Muscle of back (tissue), 11 donors: ENCODE measurements around the gene KATNB1. TPM values are rescaled to one million over a fixed set of nuclear protein-coding genes. Genes with fewer than 3 reads are reported as not detected.
"Not testable (repeated sequence)": the region's sequence is repeated elsewhere in the genome, so short reads cannot be mapped to it uniquely, and the experiment has no call there.

Experiments
- DNase-seq, 3 donors: peaks; one replicate each; pipeline versions ENCODE4 v3.0.0 to v3.0.0-alpha.2; 2013
- polyA plus RNA-seq, 10 donors: library from polyadenylated mRNA; unstranded; fragments of 120-200 nt; gene quantifications; one replicate each; pipeline ENCODE4 v1.2.1, GENCODE V29; 2013; ENCODE audit not compliant: insufficient read length in 10 of 10

Gene KATNB1
- polyA plus RNA-seq, 10 donors, result 22.5 to 46.2 (median 36.3) TPM

- DNase-seq, result no peak
These were observed 10.4 kb upstream of the KATNB1 start for GRCh38 chr16:57725151-57725550.

GRCh38 chr16:57725554-57725953 lies 10.0 kb upstream of the KATNB1 start:
- DNase-seq, result no peak

GRCh38 chr16:57725976-57726375 lies 9.6 kb upstream of the KATNB1 start:
- no peak for DNase-seq

- no peak for DNase-seq
These were observed 9.1 kb upstream of the KATNB1 start for GRCh38 chr16:57726433-57726947.

GRCh38 chr16:57727610-57728009 lies 8.0 kb upstream of the KATNB1 start:
- no peak for DNase-seq

GRCh38 chr16:57728336-57729181 lies 7.0 kb upstream of the KATNB1 start:
- DNase-seq, result no peak

- no peak for DNase-seq
These were observed 6.4 kb upstream of the KATNB1 start for GRCh38 chr16:57729182-57729484.

- DNase-seq, result not testable (repeated sequence)
These were observed 5.7 kb upstream of the KATNB1 start for GRCh38 chr16:57729852-57730251.

- no peak for DNase-seq
These were observed 4.5 kb upstream of the KATNB1 start for GRCh38 chr16:57730771-57731730.

GRCh38 chr16:57732037-57732436 lies 3.5 kb upstream of the KATNB1 start:
- no peak for DNase-seq

- no peak for DNase-seq
These were observed 2.9 kb upstream of the KATNB1 start for GRCh38 chr16:57732714-57733113.

GRCh38 chr16:57734308-57734924 lies 1.2 kb upstream of the KATNB1 start:
- DNase-seq, result no peak

GRCh38 chr16:57734925-57735754 lies 430 bp upstream of the KATNB1 start:
- DNase-seq, result peak; percentile 100

- DNase-seq, result peak; percentile 56 to 88 (median 66)
These were observed 1.1 kb downstream of the KATNB1 start for GRCh38 chr16:57736419-57737351.

GRCh38 chr16:57738844-57739243 lies 3.3 kb downstream of the KATNB1 start:
- no peak for DNase-seq

GRCh38 chr16:57739756-57740422 lies 4.3 kb downstream of the KATNB1 start:
- no peak for DNase-seq

- no peak for DNase-seq
These were observed 5.0 kb downstream of the KATNB1 start for GRCh38 chr16:57740423-57741071.

- peak; percentile 40 to 64 (median 47) for DNase-seq
These were observed 6.2 kb downstream of the KATNB1 start for GRCh38 chr16:57741660-57742191.

GRCh38 chr16:57742543-57742942 lies 7.0 kb downstream of the KATNB1 start:
- DNase-seq, result no peak
